Mesendoderm (in vitro differentiated cells): ENCODE results near the gene C4B. TPM values are rescaled to one million over a fixed set of nuclear protein-coding genes. Genes with fewer than 3 reads are reported as not detected.

ENCODE experiments used
- DNase-seq: peaks from one replicate; pipeline ENCODE4 v3.0.0; 2013
- H2AK5ac ChIP-seq: 2 replicates; pipeline ENCODE4 v1.6.1; 2013; ENCODE audit warnings: low read length, inconsistent platforms
- H2BK120ac ChIP-seq: 2 replicates; pipeline ENCODE4 v1.6.1; 2013; ENCODE audit warnings: low read depth, mild to moderate bottlenecking, low read length, moderate library complexity, mixed read lengths
- H2BK15ac ChIP-seq: replicated peaks from 2 replicates; pipeline ENCODE4 v1.6.1; 2013; ENCODE audit warnings: low read depth, mild to moderate bottlenecking, moderate library complexity
- H2BK5ac ChIP-seq: 2 replicates; pipeline ENCODE4 v1.6.1; 2013; ENCODE audit warnings: low read length, inconsistent platforms
- H3K18ac ChIP-seq: 2 replicates; pipeline ENCODE4 v1.6.1; 2013; ENCODE audit warnings: mild to moderate bottlenecking, low read length, mixed read lengths
- H3K23ac ChIP-seq: one replicate; pipeline ENCODE4 v1.6.1; 2013; ENCODE audit warnings: low read length
- H3K27ac ChIP-seq: 2 replicates; pipeline ENCODE4 v1.5.1; 2013; ENCODE audit warnings: low read depth, mild to moderate bottlenecking, inconsistent platforms, low read length, moderate library complexity
- H3K27me3 ChIP-seq: 2 replicates; pipeline ENCODE4 v1.6.1; 2013; ENCODE audit warnings: low read length, control low read depth, mild to moderate bottlenecking, inconsistent platforms; ENCODE audit not compliant: insufficient read depth, poor library complexity
- H3K36me3 ChIP-seq: 2 replicates; pipeline ENCODE4 v1.6.1; 2013; ENCODE audit warnings: low read length, inconsistent platforms; ENCODE audit not compliant: control insufficient read depth, insufficient read depth
- H3K4ac ChIP-seq: one replicate; pipeline ENCODE4 v1.6.1; 2013; ENCODE audit warnings: low read depth, mild to moderate bottlenecking, low read length, moderate library complexity
- H3K4me1 ChIP-seq: 2 replicates; pipeline ENCODE4 v1.6.1; 2013; ENCODE audit warnings: low read depth, low read length, inconsistent platforms; ENCODE audit not compliant: control insufficient read depth
- H3K4me2 ChIP-seq: 2 replicates; pipeline ENCODE4 v1.6.1; 2013; ENCODE audit warnings: low read length
- H3K4me3 ChIP-seq: 2 replicates; pipeline ENCODE4 v1.5.1; 2013; ENCODE audit warnings: mild to moderate bottlenecking, low read length
- H3K56ac ChIP-seq: one replicate; pipeline ENCODE4 v1.6.1; 2013; ENCODE audit warnings: low read length
- H3K79me1 ChIP-seq: 2 replicates; pipeline ENCODE4 v1.6.1; 2013; ENCODE audit warnings: low read length, inconsistent platforms
- H3K79me2 ChIP-seq: 2 replicates; pipeline ENCODE4 v1.6.1; 2013; ENCODE audit warnings: mild to moderate bottlenecking, low read length; ENCODE audit not compliant: control insufficient read depth, insufficient read depth
- H3K9ac ChIP-seq: 2 replicates; pipeline ENCODE4 v1.6.1; 2013; ENCODE audit warnings: low read length, inconsistent platforms
- H4K5ac ChIP-seq: one replicate; pipeline ENCODE4 v1.6.1; 2013; ENCODE audit warnings: low read length
- H4K8ac ChIP-seq: one replicate; pipeline ENCODE4 v1.6.1; 2013; ENCODE audit warnings: low read depth, mild to moderate bottlenecking, control low read depth, low read length, moderate library complexity
- WGBS: extraction: QIAGEN DNeasy Blood & Tissue Kit; methylation state at CpG from one replicate; pipeline ENCODE4 v1.1.7; 2013; ENCODE audit warnings: low lambda C conversion rate, missing lambda C conversion rate; ENCODE audit not compliant: insufficient coverage; ENCODE audit errors: extremely low coverage; 5-methylcytosine and 5-hydroxymethylcytosine counted together
- small RNA-seq: library from polyadenylated mRNA; stranded (forward); fragments of <200 nt; extraction: miRNeasy Mini kit (QIAGEN cat#:217004); gene quantifications from one replicate; pipeline ENCODE3, GENCODE V24; 2013; ENCODE audit not compliant: insufficient read depth

Gene C4B

DNA sequence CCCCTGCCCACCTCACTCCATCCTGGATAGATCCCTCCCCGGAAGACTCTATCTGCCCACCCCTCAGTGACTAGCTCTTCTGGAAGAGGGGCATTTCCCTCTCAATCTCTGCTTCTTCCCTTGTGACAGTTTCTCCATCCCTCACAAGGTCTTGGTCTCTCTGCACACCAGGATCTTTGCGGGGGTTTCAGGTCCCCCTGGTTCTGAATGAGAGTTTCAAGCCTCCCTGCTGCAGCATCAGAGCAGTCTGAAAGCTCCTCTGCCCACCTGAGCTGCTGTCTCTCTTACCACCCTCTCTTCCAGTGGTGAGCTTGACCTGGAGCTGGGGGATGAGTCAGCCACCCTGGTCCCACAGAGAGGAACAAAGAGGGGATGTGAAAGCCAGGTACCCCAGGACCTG lies 70.2 kb downstream of the C4B start:
- H3K4me2 ChIP-seq: no peak overlapping the region
- H3K4me3 ChIP-seq: no peak overlapping the region
- H2BK5ac ChIP-seq: no peak overlapping the region
- H3K36me3 ChIP-seq: no peaks in the 10 kb centered on the region
- no peaks in the 10 kb centered on the region for H3K79me1 ChIP-seq
- no peak overlapping the region for H2BK15ac ChIP-seq
- H3K9ac ChIP-seq: no peak overlapping the region
- no peak overlapping the region for H3K18ac ChIP-seq
- no peak overlapping the region for H4K5ac ChIP-seq
- no peaks in the 10 kb centered on the region for H3K79me2 ChIP-seq
- WGBS: no CpG with 5 or more reads among the region's 2 CpGs
- H3K23ac ChIP-seq: no peak overlapping the region
- no peaks in the 10 kb centered on the region for H3K4me1 ChIP-seq
- no peak for DNase-seq
- H4K8ac ChIP-seq: no peak overlapping the region
- no peaks in the 10 kb centered on the region for H3K27me3 ChIP-seq
- no peak overlapping the region for H3K27ac ChIP-seq
- no peak overlapping the region for H2AK5ac ChIP-seq
- H3K4ac ChIP-seq: no peak overlapping the region
- no peak overlapping the region for H2BK120ac ChIP-seq
- no peak overlapping the region for H3K56ac ChIP-seq

Small RNAs within 50 kb of the gene (small RNA-seq; reads per million reads assigned to genes)
- gene RNA5SP206: not detected
